Tibial nerve (tissue), 4 donors: ENCODE results near the gene SPIRE2.

Experiments used
- EP300 ChIP-seq, 2 donors: sonication (generic); formaldehyde crosslinking; IDR thresholded peaks; one replicate each; pipeline ENCODE4 v1.6.1; 2017; ENCODE audit warnings: antibody characterized with exemption in 2 of 2, mild to moderate bottlenecking in 1 of 2
- POLR2A ChIP-seq, 2 donors: fragments of 450-650 bp; IDR thresholded peaks; one replicate each; pipeline ENCODE4 v1.6.1; 2017; ENCODE audit warnings: antibody characterized with exemption in 2 of 2, mild to moderate bottlenecking in 2 of 2, moderate library complexity in 2 of 2
- TF ChIP-seq, protein P1 (sequence below), 5 experiments: fragments of 200-600 bp in 3 of 5; fragments of 450-650 bp in 2 of 5; sonication (generic) in 3 of 5; IDR thresholded peaks; one replicate each; pipeline ENCODE4 v1.5.1; 2016 to 2019; ENCODE audit warnings: antibody characterized with exemption in 5 of 5, mild to moderate bottlenecking in 3 of 5, moderate library complexity in 2 of 5

DNA sequence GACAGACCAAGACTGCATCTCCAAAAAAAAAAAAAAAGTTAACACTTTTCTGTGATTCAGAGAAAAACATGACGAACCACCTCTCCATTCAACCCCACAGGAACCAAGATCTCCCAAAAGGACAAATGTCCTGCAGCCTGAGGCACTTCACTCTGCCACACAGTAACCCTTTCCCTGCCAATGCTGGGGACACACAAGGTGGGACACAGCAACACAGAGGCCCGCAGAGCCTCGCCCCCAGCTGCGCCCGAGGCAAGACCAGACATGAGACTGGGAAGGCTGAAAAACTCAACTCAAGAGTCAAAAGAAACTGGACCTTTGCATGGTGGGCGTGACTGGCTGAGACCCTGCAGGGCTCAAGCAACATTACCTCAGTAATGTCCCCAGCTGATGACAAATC is 45.8 kb upstream of the SPIRE2 start:
- TF ChIP-seq, protein P1, sequence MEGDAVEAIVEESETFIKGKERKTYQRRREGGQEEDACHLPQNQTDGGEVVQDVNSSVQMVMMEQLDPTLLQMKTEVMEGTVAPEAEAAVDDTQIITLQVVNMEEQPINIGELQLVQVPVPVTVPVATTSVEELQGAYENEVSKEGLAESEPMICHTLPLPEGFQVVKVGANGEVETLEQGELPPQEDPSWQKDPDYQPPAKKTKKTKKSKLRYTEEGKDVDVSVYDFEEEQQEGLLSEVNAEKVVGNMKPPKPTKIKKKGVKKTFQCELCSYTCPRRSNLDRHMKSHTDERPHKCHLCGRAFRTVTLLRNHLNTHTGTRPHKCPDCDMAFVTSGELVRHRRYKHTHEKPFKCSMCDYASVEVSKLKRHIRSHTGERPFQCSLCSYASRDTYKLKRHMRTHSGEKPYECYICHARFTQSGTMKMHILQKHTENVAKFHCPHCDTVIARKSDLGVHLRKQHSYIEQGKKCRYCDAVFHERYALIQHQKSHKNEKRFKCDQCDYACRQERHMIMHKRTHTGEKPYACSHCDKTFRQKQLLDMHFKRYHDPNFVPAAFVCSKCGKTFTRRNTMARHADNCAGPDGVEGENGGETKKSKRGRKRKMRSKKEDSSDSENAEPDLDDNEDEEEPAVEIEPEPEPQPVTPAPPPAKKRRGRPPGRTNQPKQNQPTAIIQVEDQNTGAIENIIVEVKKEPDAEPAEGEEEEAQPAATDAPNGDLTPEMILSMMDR (IDR thresholded peaks at IDR 0.05), result no peak
- TF ChIP-seq POLR2A (IDR thresholded peaks at IDR 0.05), result no peak
- TF ChIP-seq EP300 (IDR thresholded peaks at IDR 0.05), result no peak
